SH-SY5Y (cell line): ENCODE data around the gene ETAA1.

Experiments
- GATA2 ChIP-seq: IDR thresholded peaks from 2 replicates; pipeline ENCODE4 v1.6.1; 2011; ENCODE audit warnings: mild to moderate bottlenecking, low read depth, low read length
- GATA3 ChIP-seq: IDR thresholded peaks from 2 replicates; pipeline ENCODE4 v1.6.1; 2011; ENCODE audit warnings: low read depth, mild to moderate bottlenecking, low read length, moderate library complexity

The ETAA1 gene

DNA sequence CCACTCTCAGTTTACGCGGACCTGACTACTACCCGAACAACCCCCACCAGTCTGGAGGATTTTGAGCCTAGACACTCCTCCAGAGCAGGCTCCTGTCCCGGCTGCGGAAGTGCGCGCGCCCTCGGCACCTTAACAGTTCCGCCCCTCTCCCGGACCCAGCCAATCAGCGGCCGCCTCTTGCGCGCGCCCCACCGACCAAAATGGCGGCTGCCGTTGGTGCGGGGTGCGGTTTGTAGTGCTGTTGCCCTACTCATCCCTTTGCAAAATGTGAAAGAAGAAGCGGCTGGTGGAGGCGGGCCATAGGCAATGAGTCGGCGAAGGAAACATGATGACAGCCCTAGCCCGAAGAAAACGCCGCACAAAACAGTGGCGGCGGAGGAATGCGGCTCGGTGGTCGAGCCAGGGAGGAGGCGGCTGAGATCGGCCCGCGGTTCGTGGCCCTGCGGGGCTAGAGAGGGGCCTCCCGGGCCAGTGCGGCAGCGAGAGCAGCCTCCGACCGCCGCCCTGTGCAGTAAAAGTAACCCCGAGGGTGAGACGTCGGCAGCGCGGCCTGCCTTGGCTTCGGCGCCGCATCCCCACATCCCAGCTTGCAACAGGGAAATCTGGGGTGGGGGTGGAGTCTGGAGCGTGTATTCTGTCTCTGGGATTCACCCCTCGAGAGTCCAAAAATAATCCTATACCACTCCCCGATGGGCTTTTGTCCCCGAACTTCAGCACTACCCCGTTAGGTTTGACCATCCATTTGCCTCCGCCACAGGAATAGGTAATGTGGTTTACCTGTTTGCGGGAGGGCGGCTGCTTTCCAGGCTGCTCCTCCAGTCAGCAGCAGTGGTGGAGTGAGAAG is at the start of gene ETAA1:
ETAA1 (plus strand) TSS at position 191 of the 844 bp plus-strand sequence; CDS start at position 307, 116 bp downstream.
- no peak for TF ChIP-seq GATA3
- no peak for TF ChIP-seq GATA2

- TF ChIP-seq GATA3 (peak; percentile 80), GATA2 (peak; percentile 68; the same call in 1 of the 2 replicates)
Measured at GRCh38 chr2:67366832-67367412, 30.2 kb upstream of the ETAA1 start.

DNA sequence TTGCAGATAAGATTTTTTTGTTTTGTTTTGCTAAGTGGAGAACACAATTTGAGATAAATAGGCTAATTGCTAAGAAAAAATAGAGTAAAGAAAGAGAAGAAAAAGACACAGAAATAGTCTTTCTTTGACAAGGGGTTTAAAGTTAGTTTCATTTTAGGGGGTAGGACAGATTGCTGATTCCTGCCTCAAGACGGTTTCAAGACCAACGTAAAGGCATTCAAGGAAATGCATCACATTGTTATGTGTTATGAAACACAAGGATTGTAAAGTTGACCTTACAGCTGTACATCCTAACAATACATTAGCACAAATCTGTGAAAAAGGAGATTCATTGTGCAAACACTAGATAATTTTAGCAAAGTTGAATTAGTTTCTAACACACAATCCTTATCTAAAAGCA is 22.7 kb upstream of the ETAA1 start:
- no peak for TF ChIP-seq GATA3
- TF ChIP-seq GATA2: no peak

- TF ChIP-seq GATA3 (no peak), GATA2 (no peak)
Measured at GRCh38 chr2:67374949-67375348, 22.2 kb upstream of the ETAA1 start.

DNA sequence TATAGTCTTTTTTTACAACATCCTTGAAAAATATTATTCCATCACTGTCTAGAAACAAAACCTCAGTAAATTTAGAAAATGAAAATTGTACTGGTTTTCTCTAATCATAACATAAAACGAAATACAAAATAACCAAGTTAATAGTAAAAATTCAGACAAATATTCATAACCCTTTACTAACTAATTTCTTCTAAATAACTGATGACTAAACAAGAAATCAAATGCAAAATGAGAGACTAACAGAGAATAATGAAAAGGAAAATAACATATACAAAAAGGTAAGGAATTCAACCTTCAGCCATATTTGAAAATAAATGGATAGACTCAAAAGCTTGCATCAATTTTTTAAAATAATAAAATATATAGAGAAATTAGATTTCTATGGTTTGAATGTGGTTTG is 18.6 kb upstream of the ETAA1 start:
- no peak for TF ChIP-seq GATA2
- no peak for TF ChIP-seq GATA3

DNA sequence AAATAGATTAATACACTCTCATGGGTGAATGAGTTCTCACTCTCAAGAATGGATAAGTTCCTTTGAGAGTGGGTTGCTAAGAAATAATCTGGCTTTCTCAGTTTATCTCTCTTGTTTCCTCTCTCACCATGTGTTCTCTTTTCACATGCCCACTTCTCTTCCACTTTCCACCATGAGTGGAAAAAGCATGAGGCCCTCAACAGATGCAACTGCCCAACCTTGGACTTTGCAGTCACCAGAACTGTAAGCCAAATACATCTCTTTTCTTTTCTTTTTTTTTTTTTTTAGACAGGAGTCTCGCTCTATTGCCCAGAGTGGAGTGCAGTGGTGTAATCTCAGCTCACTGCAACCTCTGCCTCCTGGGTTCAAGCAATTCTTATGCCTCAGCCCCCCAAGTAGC is 18.1 kb upstream of the ETAA1 start:
- TF ChIP-seq GATA2: no peak
- no peak for TF ChIP-seq GATA3

DNA sequence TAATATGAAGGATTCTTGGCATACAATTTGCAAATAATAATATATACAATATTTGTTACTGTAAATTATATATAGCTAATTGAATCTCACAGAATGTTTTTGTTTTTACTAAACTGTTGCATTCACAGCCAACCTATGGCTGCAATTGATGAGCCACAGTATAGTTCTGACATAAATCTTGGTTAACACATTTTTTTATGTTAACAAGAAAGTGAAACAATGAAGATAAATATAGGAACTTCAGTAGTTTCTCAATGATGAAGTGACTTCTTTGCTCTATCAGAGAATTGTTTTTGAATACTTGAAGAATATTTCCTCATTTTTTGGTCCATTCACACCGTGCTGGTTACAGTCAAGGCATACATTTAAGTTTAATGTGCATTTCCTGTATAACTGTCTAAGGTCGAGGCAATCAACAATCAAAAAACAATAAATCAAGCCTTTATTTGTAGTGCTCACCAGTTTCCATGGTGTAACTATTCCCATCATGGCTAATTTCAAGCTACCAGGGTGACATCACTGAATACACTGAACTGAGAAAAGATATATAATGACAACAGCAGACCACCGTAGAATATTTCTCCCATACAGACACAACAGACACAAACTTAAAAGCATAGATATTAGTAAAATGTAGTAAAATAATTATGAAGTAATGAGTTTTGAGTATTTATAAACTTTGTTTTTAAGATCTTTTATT is 12.9 kb upstream of the ETAA1 start:
- no peak for TF ChIP-seq GATA3
- no peak for TF ChIP-seq GATA2

DNA sequence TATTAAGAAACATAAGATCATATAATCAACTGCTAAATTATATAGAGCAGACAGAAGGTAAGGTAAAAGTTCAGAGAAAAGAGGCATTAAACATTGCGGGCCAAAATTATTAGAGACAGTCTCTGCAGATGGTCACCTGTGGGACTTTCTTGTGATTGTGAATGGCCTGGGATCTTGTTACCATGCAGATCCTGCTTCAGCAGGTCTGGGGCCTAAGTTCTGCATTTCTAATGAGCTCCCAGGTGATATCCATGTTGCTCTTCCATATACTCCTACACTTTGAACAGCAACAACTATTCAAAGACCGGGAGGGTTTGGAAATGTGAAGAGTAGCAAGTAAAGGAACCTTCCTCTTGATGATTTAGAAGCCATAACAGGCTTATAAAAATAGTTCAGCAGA is 8.5 kb upstream of the ETAA1 start:
- TF ChIP-seq GATA2: no peak
- no peak for TF ChIP-seq GATA3

- TF ChIP-seq GATA2: no peak
- TF ChIP-seq GATA3: no peak
Measured at GRCh38 chr2:67389286-67389685, 7.8 kb upstream of the ETAA1 start.

DNA sequence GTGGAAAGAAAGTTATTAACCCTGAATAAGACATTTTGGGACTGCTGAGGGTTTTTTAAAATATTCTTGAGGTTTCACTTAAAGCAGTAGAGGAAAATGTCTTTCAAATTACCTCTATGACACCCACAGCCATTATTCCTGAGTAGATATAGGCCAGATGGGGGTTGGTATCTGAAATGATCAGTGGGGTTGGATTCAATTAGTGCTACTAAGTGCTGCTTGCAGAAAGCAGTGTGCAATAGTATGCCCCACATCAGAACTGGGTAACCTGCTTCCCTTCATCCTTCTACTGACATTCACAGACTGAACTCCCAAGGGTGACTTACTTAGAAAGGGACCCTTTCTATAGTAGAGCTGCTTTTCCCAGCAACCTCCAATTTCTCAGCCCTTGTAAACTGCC is 7.3 kb upstream of the ETAA1 start:
- peak; percentile 90 for TF ChIP-seq GATA3
- TF ChIP-seq GATA2: peak; percentile 91

- TF ChIP-seq GATA3: no peak
- TF ChIP-seq GATA2: no peak
Measured at GRCh38 chr2:67393237-67393636, 3.9 kb upstream of the ETAA1 start.

DNA sequence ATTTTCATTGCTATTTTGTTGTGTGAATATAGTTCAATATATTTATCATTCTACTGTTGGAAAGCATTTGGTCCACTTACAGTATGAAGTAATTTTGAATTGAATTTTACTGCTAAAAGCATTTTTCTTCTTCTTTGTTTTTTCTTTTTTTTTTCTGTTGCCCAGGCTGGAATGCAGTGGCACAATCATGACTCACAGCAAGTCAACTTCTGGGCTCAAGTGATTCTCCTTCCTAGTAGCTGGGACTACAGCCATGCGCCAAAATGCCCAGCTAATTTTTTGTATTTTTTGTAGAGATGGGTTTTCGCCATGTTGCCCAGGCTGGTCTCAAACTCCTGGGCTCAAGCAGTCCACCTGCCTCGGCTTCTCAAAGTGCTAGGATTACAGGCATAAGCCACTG is 2.4 kb upstream of the ETAA1 start:
- TF ChIP-seq GATA2 (no peak), GATA3 (no peak)

DNA sequence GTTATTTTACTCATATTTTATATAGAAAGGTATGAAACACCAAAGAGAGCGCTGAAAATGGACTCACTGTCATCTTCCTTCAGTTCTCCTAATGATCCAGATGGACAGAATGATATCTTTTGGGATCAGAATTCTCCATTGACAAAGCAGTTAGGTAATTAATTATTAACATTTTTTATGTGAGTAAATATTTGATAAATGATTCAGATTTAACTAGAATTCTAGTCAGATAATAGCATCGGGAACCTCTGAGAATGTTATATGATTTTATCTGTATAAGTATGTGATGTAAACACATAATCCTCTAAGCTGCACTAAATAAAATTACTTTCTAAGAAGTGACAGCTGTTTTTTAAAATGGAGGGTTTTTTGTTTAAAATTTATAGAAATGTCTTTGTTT is 2.0 kb downstream of the ETAA1 start:
- TF ChIP-seq GATA2 (no peak), GATA3 (no peak)

GRCh38 chr2:67399831-67400489 is 2.8 kb downstream of the ETAA1 start:
- TF ChIP-seq GATA2: no peak
- TF ChIP-seq GATA3: no peak
